Stomach (tissue), 9 donors: Measurements from ENCODE around the gene SH3YL1. TPM values are rescaled to one million over a fixed set of nuclear protein-coding genes. Genes with fewer than 3 reads are reported as not detected.
A peak's percentile ranks its signal among the peaks of the same experiment; 100 is the strongest.

Experiments used
- DNase-seq, 2 donors: peaks; one replicate each; pipeline versions ENCODE4 v3.0.0 to v3.0.0-alpha.2; 2013 to 2019
- H3K27ac ChIP-seq, 5 donors: fragments of 200-600 bp in 4 of 5; sonication (generic) in 4 of 5; one replicate each; pipeline ENCODE4 v1.5.1; 2013 to 2019; ENCODE audit warnings: mild to moderate bottlenecking in 1 of 5, moderate library complexity in 1 of 5
- H3K27me3 ChIP-seq, 3 donors: fragments of 200-600 bp; sonication (generic); one replicate each; pipeline ENCODE4 v1.5.1; 2017 to 2019; ENCODE audit warnings: mixed run types in 1 of 3
- H3K36me3 ChIP-seq, 4 donors: fragments of 200-600 bp; sonication (generic); 1 replicate in 3 of 4; 2 replicates in 1 of 4; pipeline ENCODE4 v1.5.1; 2016 to 2019
- H3K4me1 ChIP-seq, 4 donors: fragments of 200-600 bp; sonication (generic); one replicate each; pipeline ENCODE4 v1.5.1; 2016 to 2019
- H3K4me3 ChIP-seq, 4 donors: fragments of 200-600 bp; sonication (generic) in 3 of 4; one replicate each; pipeline ENCODE4 v1.5.1; 2016 to 2019; ENCODE audit warnings: mild to moderate bottlenecking in 1 of 4
- H3K9me3 ChIP-seq, 4 donors: fragments of 200-600 bp; sonication (generic); one replicate each; pipeline ENCODE4 v1.5.1; 2016 to 2019
- EP300 ChIP-seq: sonication (generic); formaldehyde crosslinking; IDR thresholded peaks from one replicate; pipeline ENCODE4 v1.6.1; 2017; ENCODE audit warnings: antibody characterized with exemption
- POLR2A ChIP-seq, 4 donors: fragments of 450-650 bp; IDR thresholded peaks; one replicate each; pipeline ENCODE4 v1.6.1; 2016; ENCODE audit warnings: antibody characterized with exemption in 4 of 4, control low read depth in 2 of 4, mild to moderate bottlenecking in 1 of 4, moderate library complexity in 1 of 4
- POLR2AphosphoS5 ChIP-seq, 3 donors: sonication (generic); formaldehyde crosslinking; IDR thresholded peaks; one replicate each; pipeline ENCODE4 v1.6.1; 2016; ENCODE audit warnings: antibody characterized with exemption in 3 of 3
- WGBS, 5 donors: extraction: QIAGEN DNeasy Blood & Tissue Kit in 3 of 5; methylation state at CpG; one replicate each; pipeline versions ENCODE4 v1.1.5 to v1.1.7; 2013 to 2018; 5-methylcytosine and 5-hydroxymethylcytosine counted together
- intact Hi-C: fragments of 100-400 bp; cut with DNase I; formaldehyde crosslinking; loops from one replicate; pipeline ENCODE4 v1.15.1; 2023; ENCODE audit warnings: low total_unique reads
- polyA plus RNA-seq, 3 donors: library from polyadenylated mRNA; stranded (reverse); fragments of 200-250 nt; gene quantifications; one replicate each; pipeline ENCODE4 v1.2.3, GENCODE V29; 2013
- total RNA-seq, 5 donors: library from RNA; depleted of rRNA; stranded (reverse); fragments of >200 nt; gene quantifications; one replicate each; pipeline versions ENCODE4 v1.1.0 to v1.2.3, GENCODE V29; 2014 to 2016
- TF ChIP-seq, protein P1 (sequence below), 7 experiments: fragments of 450-650 bp in 4 of 7; fragments of 200-600 bp in 3 of 7; sonication (generic) in 3 of 7; IDR thresholded peaks; one replicate each; pipeline ENCODE4 v1.5.1; 2016 to 2019; ENCODE audit warnings: antibody characterized with exemption in 7 of 7, control low read depth in 2 of 7, mild to moderate bottlenecking in 1 of 7
- donor health status: healthy with polysubstance abuse.
- donor health status: Bipolar disorder and iron deficiency.
- donor health status: healthy.

Gene SH3YL1
- total and polyA plus RNA-seq, 8 donors, result 45.5 to 230 (median 143) TPM

DNA sequence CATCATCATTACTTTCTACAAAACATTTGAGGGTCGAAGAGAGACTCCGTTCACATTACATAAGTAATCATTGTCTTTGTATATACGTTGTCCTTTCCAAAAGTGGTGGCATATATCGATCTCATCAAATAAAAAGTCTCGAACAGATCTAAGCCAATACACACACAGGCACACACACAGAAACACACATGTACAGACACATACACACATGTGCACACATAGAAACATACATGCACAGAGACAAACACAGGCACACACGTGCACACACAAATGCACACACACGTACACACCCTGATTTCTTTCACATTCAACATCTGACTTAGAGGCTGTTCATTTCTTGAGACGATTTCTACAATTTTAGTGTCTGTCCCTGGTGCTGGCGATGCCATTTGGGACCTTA lies 41.5 kb upstream of the SH3YL1 start:
- peaks cover 0 to 17% (median 12%) of the 10 kb centered on the region in 4 donors for H3K9me3 ChIP-seq
- no peaks in the 10 kb centered on the region for H3K36me3 ChIP-seq
- no peak for TF ChIP-seq POLR2AphosphoS5 (IDR thresholded peaks at IDR 0.05)
- TF ChIP-seq, protein P1, sequence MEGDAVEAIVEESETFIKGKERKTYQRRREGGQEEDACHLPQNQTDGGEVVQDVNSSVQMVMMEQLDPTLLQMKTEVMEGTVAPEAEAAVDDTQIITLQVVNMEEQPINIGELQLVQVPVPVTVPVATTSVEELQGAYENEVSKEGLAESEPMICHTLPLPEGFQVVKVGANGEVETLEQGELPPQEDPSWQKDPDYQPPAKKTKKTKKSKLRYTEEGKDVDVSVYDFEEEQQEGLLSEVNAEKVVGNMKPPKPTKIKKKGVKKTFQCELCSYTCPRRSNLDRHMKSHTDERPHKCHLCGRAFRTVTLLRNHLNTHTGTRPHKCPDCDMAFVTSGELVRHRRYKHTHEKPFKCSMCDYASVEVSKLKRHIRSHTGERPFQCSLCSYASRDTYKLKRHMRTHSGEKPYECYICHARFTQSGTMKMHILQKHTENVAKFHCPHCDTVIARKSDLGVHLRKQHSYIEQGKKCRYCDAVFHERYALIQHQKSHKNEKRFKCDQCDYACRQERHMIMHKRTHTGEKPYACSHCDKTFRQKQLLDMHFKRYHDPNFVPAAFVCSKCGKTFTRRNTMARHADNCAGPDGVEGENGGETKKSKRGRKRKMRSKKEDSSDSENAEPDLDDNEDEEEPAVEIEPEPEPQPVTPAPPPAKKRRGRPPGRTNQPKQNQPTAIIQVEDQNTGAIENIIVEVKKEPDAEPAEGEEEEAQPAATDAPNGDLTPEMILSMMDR (IDR thresholded peaks at IDR 0.05), result no peak
- 83 to 93% (median 91%) methylated on average over 9 of the region's 9 CpGs for WGBS, 5 donors
- no peaks in the 10 kb centered on the region for H3K27me3 ChIP-seq
- intact Hi-C loops, result no loop called here
- no peak for DNase-seq
- H3K4me1 ChIP-seq, result no peaks in the 10 kb centered on the region
- no peak overlapping the region for H3K4me3 ChIP-seq
- H3K27ac ChIP-seq, result no peak overlapping the region

DNA sequence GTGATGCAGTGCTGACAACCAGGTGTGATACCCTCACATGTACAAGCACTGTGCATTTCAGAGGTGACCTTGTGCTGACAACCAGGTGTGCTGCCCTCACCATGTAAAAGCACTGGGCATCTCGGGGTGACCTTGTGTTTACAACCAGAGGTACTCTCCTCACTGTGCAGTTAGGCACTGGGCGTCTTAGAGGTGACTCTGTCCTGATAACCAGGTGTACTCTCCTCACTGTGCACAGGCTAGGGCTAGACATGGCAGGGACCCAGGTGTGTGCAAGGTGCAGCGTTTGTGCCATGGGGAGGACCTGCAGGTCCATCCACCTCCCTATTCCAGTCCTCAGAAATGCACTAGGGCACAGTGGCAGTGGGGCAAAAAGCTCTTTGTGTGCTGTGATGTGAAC lies 32.5 kb upstream of the SH3YL1 start:
- 56 to 71% (median 57%) methylated on average over 2 to 3 of the region's 3 CpGs for WGBS, 5 donors
- Histone ChIP-seq H3K27ac (no peak overlapping the region), H3K4me3 (no peak overlapping the region), H3K4me1 (no peaks in the 10 kb centered on the region), H3K9me3 (peaks cover 0 to 10% (median 0%) of the 10 kb centered on the region in 4 donors), H3K36me3 (no peaks in the 10 kb centered on the region), H3K27me3 (peaks cover 0 to 26% (median 0%) of the 10 kb centered on the region in 3 donors)
- no peak for DNase-seq
- intact Hi-C loops, result no loop called here
- TF ChIP-seq, protein P1 (IDR thresholded peaks at IDR 0.05), result no peak
- TF ChIP-seq POLR2AphosphoS5 (IDR thresholded peaks at IDR 0.05) (no peak), EP300 (no peak), POLR2A (IDR thresholded peaks at IDR 0.05) (no peak)

DNA sequence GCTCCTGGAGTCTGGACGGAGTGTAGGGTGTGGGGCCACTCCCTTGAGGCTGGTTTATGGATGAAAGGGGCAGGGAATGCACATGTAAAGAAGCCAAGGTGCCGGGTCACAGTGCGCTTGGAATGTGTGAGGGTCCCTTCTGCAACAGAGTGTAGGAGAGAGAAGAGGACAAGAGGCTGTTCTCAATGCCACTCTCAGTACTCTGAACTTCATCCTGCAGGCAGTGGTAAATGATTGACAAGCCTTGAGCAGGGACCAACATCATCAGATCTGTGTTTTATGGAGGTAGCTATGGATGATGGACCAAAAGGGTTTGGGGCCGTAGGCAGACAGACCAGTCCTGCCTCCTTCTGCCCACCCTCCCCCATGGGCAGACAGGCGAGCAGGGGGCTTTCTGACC lies 31.3 kb upstream of the SH3YL1 start:
- H3K36me3 ChIP-seq, result no peaks in the 10 kb centered on the region
- 68 to 79% (median 75%) methylated on average over 5 of the region's 5 CpGs for WGBS, 5 donors
- TF ChIP-seq POLR2AphosphoS5 (IDR thresholded peaks at IDR 0.05) (no peak), EP300 (no peak), POLR2A (IDR thresholded peaks at IDR 0.05) (no peak)
- TF ChIP-seq, protein P1 (IDR thresholded peaks at IDR 0.05), result no peak
- H3K27ac ChIP-seq, result no peak overlapping the region
- H3K27me3 ChIP-seq, result peaks cover 0 to 35% (median 0%) of the 10 kb centered on the region in 3 donors
- no peak overlapping the region for H3K4me3 ChIP-seq
- peaks cover 0 to 8% (median 0%) of the 10 kb centered on the region in 4 donors for H3K9me3 ChIP-seq
- peaks cover 0 to 3% (median 1%) of the 10 kb centered on the region in 4 donors for H3K4me1 ChIP-seq
- DNase-seq, result no peak
- intact Hi-C loops, result no loop called here

DNA sequence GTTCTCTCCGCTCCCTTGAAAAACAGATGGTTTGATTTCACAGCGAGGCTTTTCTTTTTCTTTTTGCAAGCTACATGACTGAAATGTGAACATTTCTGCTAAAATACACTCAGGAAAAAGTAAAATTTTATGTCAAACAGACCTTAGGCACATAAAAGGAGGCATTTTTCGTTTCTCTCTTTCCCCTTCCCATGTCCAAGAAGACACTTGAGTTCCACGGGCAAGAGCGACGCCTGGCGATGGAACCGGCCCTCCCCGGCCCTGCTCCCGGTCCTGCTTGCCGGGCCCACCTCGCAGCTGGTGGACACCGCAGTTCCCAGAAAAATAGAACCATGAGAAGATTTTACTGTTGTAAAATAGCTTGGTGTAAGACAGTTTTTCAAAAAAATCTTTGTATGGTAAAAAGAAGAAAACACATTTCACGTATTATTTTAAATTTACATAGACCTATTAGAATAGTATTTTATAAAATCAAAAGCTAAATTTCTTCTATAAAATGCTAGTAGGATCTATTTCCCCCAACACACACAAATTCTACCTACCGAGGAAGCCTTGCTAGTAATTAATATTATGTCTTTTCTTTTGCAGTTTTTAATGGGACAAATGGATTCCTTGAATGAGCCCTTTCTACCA lies 26.4 kb upstream of the SH3YL1 start:
- TF ChIP-seq POLR2AphosphoS5 (IDR thresholded peaks at IDR 0.05) (no peak), EP300 (no peak), POLR2A (IDR thresholded peaks at IDR 0.05) (no peak)
- TF ChIP-seq, protein P1 (IDR thresholded peaks at IDR 0.05), result peak in 5 of 7 experiments; percentile 59 to 83 (median 75)
- Histone ChIP-seq H3K9me3 (no peaks in the 10 kb centered on the region), H3K27ac (peak overlapping the region in 4 of 5 donors; percentile 39 to 55 (median 42)), H3K4me3 (peak overlapping the region; percentile 50 to 66 (median 56)), H3K36me3 (no peaks in the 10 kb centered on the region), H3K4me1 (peaks cover 26 to 48% (median 38%) of the 10 kb centered on the region in 4 donors), H3K27me3 (peaks cover 9 to 56% (median 32%) of the 10 kb centered on the region in 3 donors)
- intact Hi-C loops, result no loop called here
- WGBS, 5 donors, result 7 to 8% (median 8%) methylated on average over 15 of the region's 15 CpGs
- peak; percentile 79 to 90 for DNase-seq
